K562 (cell line): Measurements from ENCODE around the gene TNIK. TPM values are rescaled to one million over a fixed set of nuclear protein-coding genes. Genes with fewer than 3 reads are reported as not detected.

Source experiments
- ATAC-seq: fragments of 200-7000 bp; cut with Tn5 transposase; 3 replicates; pipeline ENCODE4 v1.9.1; 2020; ENCODE audit warnings: moderate library complexity
- BruUV-seq: library from RNA; stranded (reverse); fragments of 400-500 nt; replicated peaks from 2 replicates; lab custom pipeline; 2021; lab: Mats Ljungman, UMichigan
- CTCF ChIA-PET: fragments of 300-600 bp; formaldehyde crosslinking; extraction: SDS; loops from one replicate; lab custom pipeline; 2021; ENCODE audit warnings: low intra/inter-chr PET ratio; lab: Yijun Ruan, JAX
- POLR2A ChIA-PET: fragments of 300-600, 350-650 bp; sonication (Branson Sonifier 250); formaldehyde crosslinking; extraction: SDS; loops from one replicate; lab custom pipeline; 2021; ENCODE audit warnings: antibody characterized with exemption, inconsistent platforms; lab: Yijun Ruan, JAX
- DNase-seq, 4 experiments: peaks; one replicate each; pipeline versions ENCODE4 v3.0.0 to v3.0.0-alpha.2; 2011 to 2018; ENCODE audit warnings: low spot score in 3 of 4, mixed read lengths in 3 of 4; ENCODE audit errors: extremely low read depth in 1 of 4
- FAIRE-seq: peaks from 2 replicates; lab custom pipeline; 2011; peaks lifted over from hg19 to GRCh38; lab: Jason Lieb, UNC
- H2AFZ ChIP-seq: 2 replicates; pipeline ENCODE4 v1.6.0; 2011; ENCODE audit warnings: low read depth, low read length, control low read depth, inconsistent platforms
- H3K27ac ChIP-seq: fragments of 200-600 bp; 3 replicates; pipeline ENCODE4 v1.8.0; 2011; ENCODE audit warnings: low read depth, mild to moderate bottlenecking, control low read depth, inconsistent platforms, low read length, moderate library complexity, mixed read lengths; ENCODE audit errors: extremely low read depth
- H3K27me3 ChIP-seq, 2 experiments: fragments of 300-600 bp in 1 of 2; 2 replicates in 1 of 2; 3 replicates in 1 of 2; pipeline versions ENCODE4 v1.6.0 to v1.8.0; 2011; ENCODE audit warnings: inconsistent platforms in 2 of 2, low read length in 2 of 2, mild to moderate bottlenecking in 1 of 2, mixed read lengths in 1 of 2, moderate library complexity in 1 of 2; ENCODE audit not compliant: control insufficient read depth in 2 of 2, insufficient read depth in 2 of 2
- H3K36me3 ChIP-seq: fragments of 300-600 bp; 3 replicates; pipeline ENCODE4 v1.8.0; 2011; ENCODE audit warnings: mild to moderate bottlenecking, low read length, inconsistent platforms; ENCODE audit not compliant: control insufficient read depth, insufficient read depth
- H3K4me1 ChIP-seq, 2 experiments: fragments of 200-600 bp in 1 of 2; replicated peaks in 1 of 2; 2 replicates in 1 of 2; 3 replicates in 1 of 2; pipeline versions ENCODE4 v1.5.1 to v1.8.0; 2011; ENCODE audit warnings: inconsistent platforms in 2 of 2, low read length in 2 of 2, mild to moderate bottlenecking in 1 of 2, mixed read lengths in 1 of 2, moderate library complexity in 1 of 2; ENCODE audit not compliant: control insufficient read depth in 2 of 2, insufficient read depth in 2 of 2
- H3K4me2 ChIP-seq: 2 replicates; pipeline ENCODE4 v1.6.1; 2011; ENCODE audit warnings: low read length, control low read depth, inconsistent platforms, mixed read lengths; ENCODE audit not compliant: insufficient read depth
- H3K4me3 ChIP-seq: fragments of 200-600 bp; sonication (generic), shearing (Covaris generic); 2 replicates; pipeline ENCODE4 v1.5.1; 2016; ENCODE audit warnings: control low read depth, inconsistent platforms
- H3K79me2 ChIP-seq: fragments of 200-600 bp; 3 replicates; pipeline ENCODE4 v1.8.0; 2011; ENCODE audit warnings: low read length, inconsistent platforms; ENCODE audit not compliant: control insufficient read depth, insufficient read depth
- H3K9ac ChIP-seq, 2 experiments: 2 replicates each; pipeline versions ENCODE4 v1.6.0 to v1.6.1; 2011; ENCODE audit warnings: low read depth in 2 of 2, low read length in 2 of 2, control low read depth in 1 of 2, inconsistent platforms in 1 of 2, mild to moderate bottlenecking in 1 of 2, mixed read lengths in 1 of 2; ENCODE audit not compliant: insufficient read depth in 1 of 2
- H3K9me1 ChIP-seq: one replicate; pipeline ENCODE4 v1.6.0; 2011; ENCODE audit warnings: inconsistent platforms, mild to moderate bottlenecking, low read length, moderate library complexity; ENCODE audit not compliant: control insufficient read depth, insufficient read depth
- H3K9me3 ChIP-seq: replicated peaks from 2 replicates; pipeline ENCODE4 v1.5.1; 2011; ENCODE audit warnings: low read depth, low read length, inconsistent platforms; ENCODE audit not compliant: control insufficient read depth, insufficient read depth
- H4K20me1 ChIP-seq: replicated peaks from 2 replicates; pipeline ENCODE4 v1.6.1; 2011; ENCODE audit warnings: low read length, inconsistent platforms, mixed read lengths; ENCODE audit not compliant: control insufficient read depth, insufficient read depth
- BDP1 ChIP-seq: IDR thresholded peaks from 3 replicates; pipeline ENCODE4 v1.6.1; 2011; ENCODE audit not compliant: insufficient read length, insufficient read depth
- FOXJ3 ChIP-seq: sonication (generic); formaldehyde crosslinking; IDR thresholded peaks from 2 replicates; pipeline ENCODE4 v1.4.0; 2020; ENCODE audit warnings: mild to moderate bottlenecking, missing genetic modification reagents
- JUNB ChIP-seq: fragments of 450-650 bp; formaldehyde crosslinking; conservative IDR thresholded peaks from 2 replicates; pipeline ENCODE4 v1.4.0; 2020; ENCODE audit warnings: mild to moderate bottlenecking
- JUND ChIP-seq, 2 experiments: IDR thresholded peaks; 2 replicates in 1 of 2; 3 replicates in 1 of 2; pipeline ENCODE4 v1.6.1; 2011; ENCODE audit warnings: borderline replicate concordance in 2 of 2, low read depth in 2 of 2, low read length in 2 of 2, improper control_type of control experiment in 1 of 2, missing biosample characterization in 1 of 2, missing genetic modification characterization in 1 of 2, missing genetic modification reagents in 1 of 2
- KAT2B ChIP-seq: IDR thresholded peaks from one replicate; pipeline ENCODE4 v1.6.1; 2012; ENCODE audit warnings: low read depth, mild to moderate bottlenecking, control low read depth, inconsistent platforms, low read length, moderate library complexity
- KDM4B ChIP-seq, 2 experiments: fragments of 450-650 bp in 1 of 2; sonication (generic) in 1 of 2; IDR thresholded peaks; 2 replicates each; pipeline ENCODE4 v1.6.1; 2016 to 2017; ENCODE audit warnings: borderline replicate concordance in 2 of 2, antibody characterized with exemption in 1 of 2, low read depth in 1 of 2, mild to moderate bottlenecking in 1 of 2
- LEF1 ChIP-seq: fragments of 450-650 bp; IDR thresholded peaks from 2 replicates; pipeline ENCODE4 v1.6.1; 2016; ENCODE audit warnings: mild to moderate bottlenecking
- NBN ChIP-seq: fragments of 450-650 bp; IDR thresholded peaks from 2 replicates; pipeline ENCODE4 v1.6.1; 2016; ENCODE audit warnings: low read depth, mild to moderate bottlenecking
- PREB ChIP-seq: sonication (generic); formaldehyde crosslinking; IDR thresholded peaks from 2 replicates; pipeline ENCODE4 v1.8.1; 2023; ENCODE audit warnings: mild to moderate bottlenecking, missing genetic modification reagents
- PRMT5 ChIP-seq: sonication (generic); formaldehyde crosslinking; IDR thresholded peaks from 2 replicates; pipeline ENCODE4 v1.5.0; 2020; ENCODE audit warnings: missing genetic modification reagents
- SIX5 ChIP-seq, 2 experiments: IDR thresholded peaks; 2 replicates each; pipeline ENCODE4 v1.6.1; 2011; ENCODE audit warnings: low read length in 2 of 2, borderline replicate concordance in 1 of 2, low read depth in 1 of 2, mild to moderate bottlenecking in 1 of 2, moderate library complexity in 1 of 2; ENCODE audit not compliant: insufficient read depth in 1 of 2
- SNAPC5 ChIP-seq: fragments of 250-450 bp; sonication (Bioruptor Pico); IDR thresholded peaks from 2 replicates; pipeline ENCODE4 v1.8.0; 2021; ENCODE audit warnings: moderate library complexity, mild to moderate bottlenecking, inconsistent platforms
- YBX1 ChIP-seq: fragments of 450-650 bp; IDR thresholded peaks from 2 replicates; pipeline ENCODE4 v1.7.1; 2016; ENCODE audit warnings: mild to moderate bottlenecking
- ZNF584 ChIP-seq: fragments of 200-800 bp; sonication (Bioruptor generic); IDR thresholded peaks from 2 replicates; pipeline ENCODE4 v1.6.1; 2016; ENCODE audit warnings: low read depth, mild to moderate bottlenecking, missing genetic modification characterization, missing compliant biosample characterization
- WGBS: fragments of 100-300 bp; shearing (Covaris generic); methylation state at CpG from one replicate; pipeline ENCODE4 v1.1.6; 2016; ENCODE audit warnings: low coverage, mixed read lengths; ENCODE audit not compliant: insufficient coverage; ENCODE audit errors: missing lambda C conversion rate; 5-methylcytosine and 5-hydroxymethylcytosine counted together
- in situ Hi-C: fragments of 300-500 bp; cut with MboI; formaldehyde crosslinking; loops from 4 replicates; pipeline ENCODE4 v1.15.0; 2018; ENCODE audit warnings: inconsistent platforms, mixed read lengths
- intact Hi-C: fragments of 100-400 bp; cut with micrococcal nuclease; formaldehyde crosslinking; loops from 2 replicates; pipeline ENCODE4 v1.14.2; 2022
- polyA plus RNA-seq, 8 experiments: library from polyadenylated mRNA; depleted of rRNA in 4 of 8; stranded (reverse) in 5 of 8; unstranded in 3 of 8; fragments of >200 nt; fragmentation: Nextera tagmentation in 2 of 8; fragmentation: Illumina TruSeq in 1 of 8; extraction: Ambion mirVana in 2 of 8; extraction: Trizol in 1 of 8; gene quantifications; 2 replicates each; pipeline versions ENCODE4 v1.2.1 to v1.2.3, GENCODE V29; 2011 to 2014; ENCODE audit warnings: inconsistent platforms in 1 of 8, missing spikeins in 1 of 8
- total RNA-seq, 7 experiments: library from RNA; depleted of rRNA in 6 of 7; stranded (reverse); fragments of >200 nt in 6 of 7; fragmentation: Illumina TruSeq in 2 of 7; extraction: Trizol in 2 of 7; gene quantifications; 2 replicates each; pipeline versions ENCODE4 v1.2.1 to v1.2.3, GENCODE V29; 2011 to 2021; ENCODE audit warnings: low replicate concordance in 1 of 7

The TNIK gene
- total and polyA plus RNA-seq, 9 of the 15 experiments (the other 6 are each of a cell fraction or from before 2014, with no cell fraction given) = 6.6 to 39.0 (median 24.7) TPM

GRCh38 chr3:171059978-171060377 is 400.2 kb downstream of the TNIK start:
- POLR2A ChIA-PET = interaction anchor here (1.1 kb wide), 1 partner anchor 29 kb away, joined by 4 read pairs; no protein-coding TSS in a partner anchor
- in situ Hi-C loops = no loop called here
- H3K4me2 ChIP-seq = no peak overlapping the region
- no peak for ATAC-seq
- H3K9me3 ChIP-seq = no peaks in the 10 kb centered on the region
- no peak overlapping the region for H3K9ac ChIP-seq
- H3K36me3 ChIP-seq = no peaks in the 10 kb centered on the region
- H3K4me3 ChIP-seq = no peak overlapping the region
- intact Hi-C loops = no loop called here
- TF ChIP-seq LEF1 = no peak
- FAIRE-seq = no peak
- no TSS peak for BruUV-seq
- 65% methylated on average over 3 of the region's 3 CpGs for WGBS
- H3K79me2 ChIP-seq = no peaks in the 10 kb centered on the region
- no peak overlapping the region for H2AFZ ChIP-seq
- no peaks in the 10 kb centered on the region; a peak in 1 of 5 replicates for H3K27me3 ChIP-seq
- H3K4me1 ChIP-seq = 0 out of 5 replicates have a peak, but pooled peaks cover 0 to 2% of the 10 kb centered on the region in 2 experiments
- CTCF ChIA-PET = no interaction called here
- no peak overlapping the region for H3K27ac ChIP-seq
- no peaks in the 10 kb centered on the region for H3K9me1 ChIP-seq
- no peak for DNase-seq
- H4K20me1 ChIP-seq = no peaks in the 10 kb centered on the region

GRCh38 chr3:171058873-171059603 is 401.2 kb downstream of the TNIK start:
- no peaks in the 10 kb centered on the region for H3K9me1 ChIP-seq
- CTCF ChIA-PET = no interaction called here
- H3K27me3 ChIP-seq = no peaks in the 10 kb centered on the region; a peak in 1 of 5 replicates
- no peaks in the 10 kb centered on the region for H3K9me3 ChIP-seq
- H3K4me3 ChIP-seq = no peak overlapping the region
- POLR2A ChIA-PET = interaction anchor here (1.1 kb wide), 1 partner anchor 30 kb away, joined by 4 read pairs; no protein-coding TSS in a partner anchor
- no peaks in the 10 kb centered on the region for H3K79me2 ChIP-seq
- no peak for TF ChIP-seq BDP1
- no peak for TF ChIP-seq SIX5 (IDR thresholded peaks at IDR 0.05; ENCODE audit: borderline replicate concordance in 1 of 2, insufficient read depth in 1 of 2, low read depth in 1 of 2, low read length in 2 of 2)
- TF ChIP-seq JUNB = no peak
- no peak for TF ChIP-seq FOXJ3
- no peak for TF ChIP-seq YBX1
- TF ChIP-seq ZNF584 (CRISPR knock-in tag) = no peak
- no peak for TF ChIP-seq PRMT5 (CRISPR knock-in tag)
- no peak for TF ChIP-seq KDM4B (IDR thresholded peaks at IDR 0.05; ENCODE audit: borderline replicate concordance in 2 of 2, low read depth in 1 of 2)
- TF ChIP-seq JUND (IDR thresholded peaks at IDR 0.05; ENCODE audit: borderline replicate concordance, low read depth, low read length) = no peak
- TF ChIP-seq JUND (tag; IDR thresholded peaks at IDR 0.05; ENCODE audit: borderline replicate concordance, low read depth, low read length) = no peak
- TF ChIP-seq KAT2B = no peak
- no peak for TF ChIP-seq SNAPC5 (CRISPR knock-in tag)
- TF ChIP-seq NBN = no peak
- no peak for TF ChIP-seq PREB (CRISPR knock-in tag)
- no peak for ATAC-seq
- intact Hi-C loops = no loop called here
- H3K4me1 ChIP-seq = 0 out of 5 replicates have a peak, but pooled peaks cover 0 to 2% of the 10 kb centered on the region in 2 experiments
- in situ Hi-C loops = no loop called here
- H4K20me1 ChIP-seq = no peaks in the 10 kb centered on the region
- H3K9ac ChIP-seq = no peak overlapping the region
- FAIRE-seq = no peak
- no TSS peak for BruUV-seq
- no peak overlapping the region for H3K4me2 ChIP-seq
- no peak overlapping the region for H2AFZ ChIP-seq
- H3K27ac ChIP-seq = no peak overlapping the region
- DNase-seq = no peak
- no peaks in the 10 kb centered on the region for H3K36me3 ChIP-seq
